Heart right ventricle (tissue), 16 donors: ENCODE data around the gene TOMM40L. TPM values are rescaled to one million over a fixed set of nuclear protein-coding genes. Genes with fewer than 3 reads are reported as not detected.

Experiments used
- ATAC-seq, 8 donors: fragments of 200-7000 bp; cut with Tn5 transposase; one replicate each; pipeline ENCODE4 v1.9.1; 2020; ENCODE audit warnings: mild to moderate bottlenecking in 8 of 8, moderate library complexity in 8 of 8, moderate number of reproducible peaks in 1 of 8
- DNase-seq, 2 donors: peaks; one replicate each; pipeline ENCODE4 v3.0.0-alpha.2; 2020
- H3K27ac ChIP-seq, 10 donors: fragments of 200-600 bp; sonication (generic) in 2 of 10; one replicate each; pipeline versions ENCODE4 v1.5.0 to v1.8.0; 2020 to 2022; ENCODE audit warnings: mild to moderate bottlenecking in 3 of 10
- H3K27me3 ChIP-seq, 7 donors: fragments of 200-600 bp; one replicate each; pipeline ENCODE4 v1.8.0; 2021 to 2022; ENCODE audit warnings: mild to moderate bottlenecking in 2 of 7
- H3K36me3 ChIP-seq, 9 donors: fragments of 200-600 bp; sonication (generic) in 1 of 9; one replicate each; pipeline versions ENCODE4 v1.5.0 to v1.8.0; 2020 to 2022; ENCODE audit warnings: mild to moderate bottlenecking in 2 of 9
- H3K4me1 ChIP-seq, 9 donors: fragments of 200-600 bp; sonication (generic) in 1 of 9; one replicate each; pipeline versions ENCODE4 v1.5.0 to v1.8.0; 2020 to 2022; ENCODE audit warnings: mild to moderate bottlenecking in 4 of 9
- H3K4me3 ChIP-seq, 10 donors: fragments of 200-600 bp; sonication (generic) in 2 of 10; one replicate each; pipeline versions ENCODE4 v1.5.0 to v1.8.0; 2020 to 2022; ENCODE audit warnings: mild to moderate bottlenecking in 7 of 10, moderate library complexity in 2 of 10
- H3K9me3 ChIP-seq, 11 donors: fragments of 200-600 bp in 10 of 11; sonication (generic) in 2 of 11; one replicate each; pipeline versions ENCODE4 v1.5.0 to v1.8.0; 2013 to 2022; ENCODE audit warnings: mild to moderate bottlenecking in 2 of 11, control low read depth in 1 of 11, moderate library complexity in 1 of 11
- CTCF ChIP-seq, 9 donors: fragments of 200-600 bp; sonication (generic) in 2 of 9; IDR thresholded peaks; one replicate each; pipeline versions ENCODE4 v1.5.0 to v1.8.0; 2021 to 2022; ENCODE audit warnings: antibody characterized with exemption in 9 of 9, mild to moderate bottlenecking in 5 of 9, moderate library complexity in 1 of 9
- WGBS, 2 donors: extraction: QIAGEN DNeasy Blood & Tissue Kit; methylation state at CpG; one replicate each; pipeline ENCODE4 v1.1.7; 2013; ENCODE audit warnings: inconsistent platforms in 1 of 2; 5-methylcytosine and 5-hydroxymethylcytosine counted together
- intact Hi-C, 10 donors: fragments of 100-400 bp; cut with DNase I; formaldehyde crosslinking; loops; one replicate each; pipeline versions ENCODE4 v1.11.1 to v1.14.2; 2022
- polyA plus RNA-seq, 2 donors: library from polyadenylated mRNA; stranded (reverse); fragments of 200-250 nt; gene quantifications; one replicate each; pipeline ENCODE4 v1.2.3, GENCODE V29; 2013
- total RNA-seq, 10 donors: library from RNA; stranded (reverse); fragmentation: NEBNext Ultra II Directional in 3 of 10; extraction: Animal tissue kit (Norgen Biotek cat#: 25700) in 3 of 10; gene quantifications; one replicate each; pipeline versions ENCODE4 v1.2.1 to v1.2.4, GENCODE V29; 2021 to 2023
- donor health status: Arrhythmogenic right ventricular cardiomyopathy.
- donor health status: ischemic (EF 13 %, LVEDD 7.1; RV severe dilation, severe dysfunction).
- donor health status: healthy with polysubstance abuse.
- donor health status: DM: no; HTN: yes; CAD: no.
- donor health status: DM: no; HTN: no; CAD: no.
- donor health status: ischemic (EF 25% LVEDD 6.9; RV normal size, moderate dysfunction).
- donor health status: ischemic (EF 25% LVEDD 5.7; RV mildly dilated, moderate dysfunction).
- donor health status: healthy.
- donor health status: DM: yes; HTN: yes; CAD: no.
- donor health status: Ischemic cardiomyopathy.
- donor health status: ischemic (EF 35%, LVEDD 5.7; RV mildly dilated, moderate dysfunction).
- donor health status: nonischemic (EF 11% LVEDD 7.7; RV severe dilation, severe dysfunction).
- donor health status: DM: yes; HTN: yes; CAD: no.
- donor health status: PGD.
- donor health status: ischemic (EF 29% LVEDD 5.4; RV normal size, mild dysfunction).
- donor health status: nonischemic (EF 23%, LVEDD 6.1; RV moderate dilation, normal function).

Gene TOMM40L
- total and polyA plus RNA-seq, 12 donors, result 17.6 to 37.6 (median 32.8) TPM

- Histone ChIP-seq H3K4me1 (peaks cover 8 to 94% (median 28%) of the 10 kb centered on the region in 9 donors), H3K36me3 (peaks cover 0 to 13% (median 0%) of the 10 kb centered on the region in 9 donors), H3K9me3 (no peaks in the 10 kb centered on the region), H3K27ac (peak overlapping the region in 9 of 10 donors; percentile 61 to 88 (median 75)), H3K27me3 (no peaks in the 10 kb centered on the region), H3K4me3 (no peak overlapping the region)
- intact Hi-C loops, result no loop called here
- 0 to 1% methylated on average over 3 of the region's 3 CpGs for WGBS, 2 donors
- peak; percentile 69 to 93 (median 90) for ATAC-seq
- TF ChIP-seq CTCF (IDR thresholded peaks at IDR 0.05), result no peak
- DNase-seq, result peak; percentile 62 to 91
These were observed 40.6 kb upstream of the TOMM40L start for GRCh38 chr1:161185282-161185682.

- Histone ChIP-seq H3K4me1 (peaks cover 8 to 89% (median 28%) of the 10 kb centered on the region in 9 donors), H3K36me3 (peaks cover 0 to 18% (median 0%) of the 10 kb centered on the region in 9 donors), H3K27ac (peak overlapping the region; percentile 39 to 88 (median 74)), H3K27me3 (no peaks in the 10 kb centered on the region), H3K9me3 (no peaks in the 10 kb centered on the region), H3K4me3 (no peak overlapping the region)
- no peak for TF ChIP-seq CTCF (IDR thresholded peaks at IDR 0.05)
- 18 to 42% methylated on average over 2 of the region's 2 CpGs for whole genome bisulfite sequencing, 2 donors
- intact Hi-C loops, result no loop called here
- ATAC-seq, result peak in 7 of 8 donors; percentile 10 to 44 (median 17)
- no peak for DNase-seq
These were observed 40.0 kb upstream of the TOMM40L start for GRCh38 chr1:161185732-161186311.

GRCh38 chr1:161187311-161187710, 38.5 kb upstream of the TOMM40L start:
- intact Hi-C loops, result no loop called here
- ATAC-seq, result peak in 1 of 8 donors; percentile 4
- 76 to 77% methylated on average over 3 of the region's 3 CpGs for WGBS, 2 donors
- peaks cover 0 to 32% (median 0%) of the 10 kb centered on the region in 9 donors for H3K36me3 ChIP-seq
- no peak overlapping the region for H3K4me3 ChIP-seq
- no peak for DNase-seq
- peaks cover 8 to 78% (median 30%) of the 10 kb centered on the region in 9 donors for H3K4me1 ChIP-seq
- H3K27ac ChIP-seq, result peak overlapping the region in 2 of 10 donors; percentile 87 to 88
- no peaks in the 10 kb centered on the region for H3K9me3 ChIP-seq
- TF ChIP-seq CTCF (IDR thresholded peaks at IDR 0.05), result no peak
- H3K27me3 ChIP-seq, result no peaks in the 10 kb centered on the region

- intact Hi-C loops, result no loop called here
- ATAC-seq (no peak), DNase-seq (no peak)
- 73 to 93% methylated on average over 6 of the region's 6 CpGs for whole genome bisulfite sequencing, 2 donors
- Histone ChIP-seq H3K27ac (peak overlapping the region in 1 of 10 donors; percentile 29), H3K4me1 (peaks cover 8 to 78% (median 41%) of the 10 kb centered on the region in 9 donors), H3K36me3 (peaks cover 0 to 43% (median 0%) of the 10 kb centered on the region in 9 donors), H3K4me3 (no peak overlapping the region), H3K9me3 (no peaks in the 10 kb centered on the region), H3K27me3 (no peaks in the 10 kb centered on the region)
- TF ChIP-seq CTCF (IDR thresholded peaks at IDR 0.05), result no peak
These were observed 37.5 kb upstream of the TOMM40L start for GRCh38 chr1:161188381-161188780.
